ENCODE data around the gene OXER1. TPM values are rescaled to one million over a fixed set of nuclear protein-coding genes. Genes with fewer than 3 reads are reported as not detected.

Gene OXER1
- total RNA-seq, 1 experiment from 2014 or later, result 0.90 TPM

DNA sequence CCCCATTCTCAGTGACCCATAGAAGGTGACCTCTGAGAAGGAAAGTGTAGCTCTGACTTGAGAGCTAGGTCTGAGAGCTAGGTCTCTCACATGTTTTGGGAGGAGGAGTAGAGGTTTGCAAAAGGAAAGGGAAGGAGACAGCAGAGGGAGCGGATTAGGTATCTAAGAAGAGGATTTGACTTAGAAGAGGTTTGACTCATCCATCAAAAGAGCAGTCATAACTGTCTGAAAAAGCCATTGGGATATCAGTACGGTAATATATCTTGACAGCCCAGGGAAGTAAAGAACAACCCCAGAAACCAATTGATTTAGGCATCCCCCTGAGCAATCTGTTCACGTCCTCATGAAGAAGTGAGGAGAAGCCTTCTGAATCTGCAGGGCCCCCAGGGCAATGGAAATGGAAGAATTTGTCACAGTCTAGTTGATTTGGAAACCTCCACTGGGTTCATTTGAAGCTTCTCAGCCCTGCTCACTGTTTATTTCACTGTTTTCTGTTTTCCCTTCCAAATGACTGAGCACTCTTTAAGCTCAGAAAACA, 19.3 kb downstream of the OXER1 start:
- Histone ChIP-seq H3K9me3 (ENCODE audit: low read depth, low read length, poor library complexity, severe bottlenecking) (peaks cover 2% of the 10 kb centered on the region), H3K36me3 (ENCODE audit: insufficient read depth, low read length, poor library complexity, severe bottlenecking) (no peaks in the 10 kb centered on the region), H3K27ac (ENCODE audit: low read depth, low read length, poor library complexity, severe bottlenecking) (no peak overlapping the region), H3K27me3 (replicated peaks; ENCODE audit: insufficient read depth, low read depth, low read length, poor library complexity) (no peaks in the 10 kb centered on the region), H3K4me1 (ENCODE audit: insufficient read depth, low read length, poor library complexity, severe bottlenecking) (no peaks in the 10 kb centered on the region), H3K4me3 (ENCODE audit: low read depth, low read length, poor library complexity, severe bottlenecking) (no peak overlapping the region)
- no peak for DNase-seq (ENCODE audit: low spot score)
- intact Hi-C loops (cut with micrococcal nuclease; ENCODE audit: unreplicated experiment), result no loop called here
- no TSS peak for BruUV-seq (replicated peaks)
- ChIA-PET POLR2A (ENCODE audit: low non-redundant PET) (no interaction called here), CTCF (no interaction called here)
- TF ChIP-seq CTCF (conservative IDR thresholded peaks at IDR 0.05; ENCODE audit: low read depth, low read length) (no peak), EZH2 (IDR thresholded peaks at IDR 0.05; ENCODE audit: borderline replicate concordance, low read depth, low read length, poor library complexity, severe bottlenecking) (no peak)

DNA sequence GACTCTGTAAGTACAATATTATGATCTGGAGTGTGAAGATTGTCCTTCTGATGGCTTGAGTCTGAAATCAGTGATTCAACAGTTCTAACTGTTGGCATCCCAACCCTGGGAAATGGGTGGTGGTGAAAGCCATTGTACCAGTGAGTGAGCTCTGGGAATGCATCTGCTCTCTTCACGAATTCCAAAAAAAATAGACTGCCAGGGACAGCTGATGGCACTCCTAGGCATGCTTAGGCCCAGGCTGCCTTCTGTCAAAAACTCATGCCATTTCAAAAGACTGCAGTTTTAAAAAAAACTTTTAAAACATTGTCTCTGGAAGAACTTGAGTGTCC, 20.3 kb downstream of the OXER1 start:
- intact Hi-C loops (cut with micrococcal nuclease; ENCODE audit: unreplicated experiment), result no loop called here
- CTCF ChIA-PET, result no interaction called here
- DNase-seq (ENCODE audit: low spot score), result no peak
- H3K4me3 ChIP-seq (ENCODE audit: low read depth, low read length, poor library complexity, severe bottlenecking), result no peak overlapping the region
- no peaks in the 10 kb centered on the region for H3K36me3 ChIP-seq (ENCODE audit: insufficient read depth, low read length, poor library complexity, severe bottlenecking)
- no TSS peak for BruUV-seq (replicated peaks)
- no peaks in the 10 kb centered on the region for H3K4me1 ChIP-seq (ENCODE audit: insufficient read depth, low read length, poor library complexity, severe bottlenecking)
- H3K27me3 ChIP-seq (replicated peaks; ENCODE audit: insufficient read depth, low read depth, low read length, poor library complexity), result no peaks in the 10 kb centered on the region
- H3K9me3 ChIP-seq (ENCODE audit: low read depth, low read length, poor library complexity, severe bottlenecking), result peaks cover 4% of the 10 kb centered on the region
- TF ChIP-seq CTCF (conservative IDR thresholded peaks at IDR 0.05; ENCODE audit: low read depth, low read length) (no peak), EZH2 (IDR thresholded peaks at IDR 0.05; ENCODE audit: borderline replicate concordance, low read depth, low read length, poor library complexity, severe bottlenecking) (no peak)
- no peak overlapping the region for H3K27ac ChIP-seq (ENCODE audit: low read depth, low read length, poor library complexity, severe bottlenecking)
- POLR2A ChIA-PET (ENCODE audit: low non-redundant PET), result no interaction called here

GRCh38 chr2:42742740-42743658, 20.9 kb downstream of the OXER1 start:
- CTCF ChIA-PET, result no interaction called here
- BruUV-seq (replicated peaks), result no TSS peak
- H3K27ac ChIP-seq (ENCODE audit: low read depth, low read length, poor library complexity, severe bottlenecking), result no peak overlapping the region

More at GRCh38 chr2:42742740-42743658, 20.9 kb downstream of the OXER1 start:
- intact Hi-C loops (cut with micrococcal nuclease; ENCODE audit: unreplicated experiment), result no loop called here
- DNase-seq (ENCODE audit: low spot score), result no peak
- Histone ChIP-seq H3K36me3 (ENCODE audit: insufficient read depth, low read length, poor library complexity, severe bottlenecking) (no peaks in the 10 kb centered on the region), H3K4me3 (ENCODE audit: low read depth, low read length, poor library complexity, severe bottlenecking) (no peak overlapping the region), H3K9me3 (ENCODE audit: low read depth, low read length, poor library complexity, severe bottlenecking) (peaks cover 4% of the 10 kb centered on the region), H3K27me3 (replicated peaks; ENCODE audit: insufficient read depth, low read depth, low read length, poor library complexity) (no peaks in the 10 kb centered on the region), H3K4me1 (ENCODE audit: insufficient read depth, low read length, poor library complexity, severe bottlenecking) (no peaks in the 10 kb centered on the region)
- TF ChIP-seq CTCF (conservative IDR thresholded peaks at IDR 0.05; ENCODE audit: low read depth, low read length), result no peak
- TF ChIP-seq EZH2 (IDR thresholded peaks at IDR 0.05; ENCODE audit: borderline replicate concordance, low read depth, low read length, poor library complexity, severe bottlenecking), result no peak
- POLR2A ChIA-PET (ENCODE audit: low non-redundant PET), result no interaction called here

Measured in A673 (cell line).